BJ (cell line): ENCODE data around the gene SLC30A7. TPM values are rescaled to one million over a fixed set of nuclear protein-coding genes. Genes with fewer than 3 reads are reported as not detected.

ENCODE experiments used
- CTCF ChIA-PET: fragments of 350-600 bp; formaldehyde crosslinking; extraction: SDS; loops from one replicate; lab custom pipeline; 2021; ENCODE audit warnings: antibody characterized with exemption, inconsistent platforms; lab: Yijun Ruan, JAX
- POLR2A ChIA-PET: fragments of 300-600 bp; sonication (Branson Sonifier 250); formaldehyde crosslinking; extraction: SDS; loops from one replicate; lab custom pipeline; 2021; ENCODE audit warnings: antibody characterized with exemption; lab: Charles Lee
- DNase-seq: peaks from one replicate; pipeline ENCODE4 v3.0.0-alpha.2; 2011; ENCODE audit warnings: low read depth
- H3K27me3 ChIP-seq: 2 replicates; pipeline ENCODE4 v1.6.0; 2011; ENCODE audit warnings: low read length; ENCODE audit not compliant: control insufficient read depth, insufficient read depth
- H3K36me3 ChIP-seq: 2 replicates; pipeline ENCODE4 v1.5.1; 2011; ENCODE audit warnings: low read length; ENCODE audit not compliant: control insufficient read depth, insufficient read depth
- H3K4me3 ChIP-seq: 2 replicates; pipeline ENCODE4 v1.5.1; 2011; ENCODE audit warnings: low read depth, mild to moderate bottlenecking, control low read depth, low read length
- polyA plus RNA-seq: library from polyadenylated mRNA; depleted of rRNA; stranded (reverse); fragments of >200 nt; gene quantifications from 2 replicates; pipeline ENCODE4 v1.2.3, GENCODE V29; 2011
- TF ChIP-seq, protein P1 (sequence below): IDR thresholded peaks from 2 replicates; pipeline ENCODE4 v1.5.1; 2011; ENCODE audit warnings: low read depth, mild to moderate bottlenecking, control low read depth, inconsistent platforms, low read length, moderate library complexity; ENCODE audit not compliant: insufficient read depth

The SLC30A7 gene
- polyA plus RNA-seq, 1 experiment: 4.6 TPM

DNA sequence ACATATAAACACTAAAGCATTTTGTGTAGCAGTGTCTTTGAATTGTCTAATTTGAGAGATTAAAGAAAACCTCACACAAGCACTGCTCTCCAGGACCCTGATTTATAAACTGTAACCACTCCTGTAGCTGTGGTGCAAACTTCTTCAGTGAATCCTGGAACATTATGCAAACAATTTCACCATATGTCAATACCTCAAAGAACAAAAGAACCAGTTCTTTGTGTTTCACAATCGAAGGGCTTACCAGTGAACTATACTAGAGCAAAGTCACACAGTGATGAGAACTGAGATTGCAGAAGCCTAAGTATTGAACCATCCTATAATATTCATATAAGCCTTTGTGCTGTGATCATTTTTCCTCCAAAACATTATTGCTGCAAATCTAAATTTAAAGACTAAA is 108.2 kb downstream of the SLC30A7 start:
- ChIA-PET POLR2A (no interaction called here), CTCF (no interaction called here)
- no peak for DNase-seq
- no peak overlapping the region for H3K4me3 ChIP-seq
- no peaks in the 10 kb centered on the region; the same call in 1 of the 2 replicates for H3K36me3 ChIP-seq
- no peaks in the 10 kb centered on the region for H3K27me3 ChIP-seq
- TF ChIP-seq, protein P1, sequence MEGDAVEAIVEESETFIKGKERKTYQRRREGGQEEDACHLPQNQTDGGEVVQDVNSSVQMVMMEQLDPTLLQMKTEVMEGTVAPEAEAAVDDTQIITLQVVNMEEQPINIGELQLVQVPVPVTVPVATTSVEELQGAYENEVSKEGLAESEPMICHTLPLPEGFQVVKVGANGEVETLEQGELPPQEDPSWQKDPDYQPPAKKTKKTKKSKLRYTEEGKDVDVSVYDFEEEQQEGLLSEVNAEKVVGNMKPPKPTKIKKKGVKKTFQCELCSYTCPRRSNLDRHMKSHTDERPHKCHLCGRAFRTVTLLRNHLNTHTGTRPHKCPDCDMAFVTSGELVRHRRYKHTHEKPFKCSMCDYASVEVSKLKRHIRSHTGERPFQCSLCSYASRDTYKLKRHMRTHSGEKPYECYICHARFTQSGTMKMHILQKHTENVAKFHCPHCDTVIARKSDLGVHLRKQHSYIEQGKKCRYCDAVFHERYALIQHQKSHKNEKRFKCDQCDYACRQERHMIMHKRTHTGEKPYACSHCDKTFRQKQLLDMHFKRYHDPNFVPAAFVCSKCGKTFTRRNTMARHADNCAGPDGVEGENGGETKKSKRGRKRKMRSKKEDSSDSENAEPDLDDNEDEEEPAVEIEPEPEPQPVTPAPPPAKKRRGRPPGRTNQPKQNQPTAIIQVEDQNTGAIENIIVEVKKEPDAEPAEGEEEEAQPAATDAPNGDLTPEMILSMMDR: no peak

DNA sequence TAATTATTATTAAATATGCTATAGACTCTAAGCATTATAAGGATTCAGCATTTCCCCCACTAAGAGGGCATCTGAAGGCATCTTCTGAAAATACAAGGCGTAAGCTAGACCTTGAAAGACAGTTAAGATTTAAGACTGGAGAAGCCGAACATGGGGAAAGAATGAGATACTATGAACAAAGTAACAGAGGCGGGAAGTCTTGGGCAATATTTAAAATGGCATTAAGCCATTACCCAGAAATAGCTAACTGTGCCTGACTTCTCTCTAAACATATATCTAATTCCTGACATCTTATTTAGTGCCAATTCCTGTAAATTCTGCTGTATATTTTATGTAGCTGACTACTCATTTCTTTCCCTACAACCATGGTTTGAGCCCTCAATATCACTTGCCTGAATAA is 108.8 kb downstream of the SLC30A7 start:
- ChIA-PET CTCF (no interaction called here), POLR2A (no interaction called here)
- no peaks in the 10 kb centered on the region for H3K27me3 ChIP-seq
- no peak for DNase-seq
- no peak overlapping the region for H3K4me3 ChIP-seq
- TF ChIP-seq, protein P1: no peak
- H3K36me3 ChIP-seq: no peaks in the 10 kb centered on the region; the same call in 1 of the 2 replicates

DNA sequence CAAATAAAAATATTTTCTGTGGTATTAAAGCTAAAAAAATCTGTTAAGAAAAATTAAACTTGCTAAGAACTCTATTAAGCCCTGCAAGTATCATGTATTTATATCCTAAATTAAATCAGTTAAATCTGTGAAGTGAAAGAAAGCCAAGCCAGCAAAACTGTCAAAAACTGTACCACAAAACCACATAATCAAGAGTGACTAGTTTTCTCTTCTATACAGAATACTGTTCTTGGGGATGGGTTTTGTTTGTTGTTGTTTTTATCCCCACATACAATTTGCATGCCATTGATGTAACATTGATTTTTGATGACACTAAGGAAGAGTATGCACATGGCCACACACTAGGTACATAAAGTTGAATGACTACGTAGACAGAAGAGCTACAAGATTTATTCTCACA is 109.3 kb downstream of the SLC30A7 start:
- Histone ChIP-seq H3K4me3 (no peak overlapping the region), H3K36me3 (no peaks in the 10 kb centered on the region; the same call in 1 of the 2 replicates), H3K27me3 (no peaks in the 10 kb centered on the region)
- ChIA-PET POLR2A (no interaction called here), CTCF (no interaction called here)
- TF ChIP-seq, protein P1: no peak
- DNase-seq: no peak

DNA sequence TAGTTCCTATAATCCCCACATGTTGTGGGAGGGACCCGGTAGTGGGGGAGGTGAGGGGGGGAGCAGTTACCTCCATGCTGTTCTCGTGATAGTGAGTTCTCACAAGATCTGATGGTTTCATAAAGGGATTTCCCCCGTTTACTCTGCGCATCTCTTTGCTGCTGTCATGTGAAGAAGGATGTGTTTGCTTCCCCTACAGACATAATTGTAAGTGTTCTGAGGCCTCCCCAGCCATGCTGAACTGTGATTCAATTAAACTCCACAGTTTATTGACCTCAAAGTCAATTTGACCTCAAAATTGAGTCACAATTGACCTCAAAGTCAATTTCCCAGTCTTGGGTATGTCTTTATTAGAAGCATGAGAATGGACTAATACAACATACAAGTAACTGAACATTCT is 110.0 kb downstream of the SLC30A7 start:
- ChIA-PET CTCF (no interaction called here), POLR2A (no interaction called here)
- no peak for DNase-seq
- Histone ChIP-seq H3K4me3 (no peak overlapping the region), H3K36me3 (no peaks in the 10 kb centered on the region; the same call in 1 of the 2 replicates), H3K27me3 (no peaks in the 10 kb centered on the region)
- TF ChIP-seq, protein P1: no peak

DNA sequence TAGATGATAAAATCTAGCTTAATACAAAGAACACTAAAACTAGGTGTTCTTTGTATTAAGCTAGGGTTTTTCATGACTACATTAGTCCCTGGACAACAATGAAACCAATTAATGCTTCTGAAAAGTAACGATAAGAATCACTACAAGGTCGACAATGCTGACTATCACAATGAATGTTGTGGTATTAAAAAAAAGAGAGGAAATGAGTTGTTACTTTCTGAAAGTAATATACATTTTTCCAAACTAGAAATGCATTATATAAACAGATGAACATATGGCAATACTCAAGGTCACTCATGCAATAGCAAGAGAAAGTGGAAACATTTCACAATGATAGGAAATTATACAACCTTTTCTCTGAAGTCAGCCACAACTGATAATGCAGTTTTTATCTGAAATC is 110.7 kb downstream of the SLC30A7 start:
- ChIA-PET POLR2A (no interaction called here), CTCF (no interaction called here)
- TF ChIP-seq, protein P1: no peak
- Histone ChIP-seq H3K4me3 (no peak overlapping the region), H3K36me3 (no peaks in the 10 kb centered on the region; the same call in 1 of the 2 replicates), H3K27me3 (no peaks in the 10 kb centered on the region)
- no peak for DNase-seq
